ENCODE measurements around the gene PIWIL4. TPM values are rescaled to one million over a fixed set of nuclear protein-coding genes. Genes with fewer than 3 reads are reported as not detected.
"Not testable (repeated sequence)": the region's sequence is repeated elsewhere in the genome, so short reads cannot be mapped to it uniquely, and the experiment has no call there.

The PIWIL4 gene
- total RNA-seq, 1 donor from 2014 or later, result 0.79 TPM

GRCh38 chr11:94584978-94585377, 17.8 kb downstream of the PIWIL4 start:
- no peak for DNase-seq (ENCODE audit: low read depth in 2 of 2)

- no peak for DNase-seq (ENCODE audit: low read depth in 2 of 2)
Observed at GRCh38 chr11:94585399-94585798, 18.2 kb downstream of the PIWIL4 start.

- no peak for DNase-seq (ENCODE audit: low read depth in 2 of 2)
Observed at GRCh38 chr11:94586546-94586945, 19.4 kb downstream of the PIWIL4 start.

- DNase-seq (ENCODE audit: low read depth in 2 of 2), result no peak
Observed at GRCh38 chr11:94586978-94587377, 19.8 kb downstream of the PIWIL4 start.

- no peak for DNase-seq (ENCODE audit: low read depth in 2 of 2)
Observed at GRCh38 chr11:94588366-94588942, 21.3 kb downstream of the PIWIL4 start.

- no peak for DNase-seq (ENCODE audit: low read depth in 2 of 2)
Observed at GRCh38 chr11:94590352-94591041, 23.3 kb downstream of the PIWIL4 start.

- no peak for DNase-seq (ENCODE audit: low read depth in 2 of 2)
Observed at GRCh38 chr11:94593030-94593429, 25.9 kb downstream of the PIWIL4 start.

GRCh38 chr11:94595076-94595475, 27.9 kb downstream of the PIWIL4 start:
- no peak for DNase-seq (ENCODE audit: low read depth in 2 of 2)

GRCh38 chr11:94597896-94598295, 30.7 kb downstream of the PIWIL4 start:
- DNase-seq (ENCODE audit: low read depth in 2 of 2), result peak in 1 of 2 donors; percentile 3

- DNase-seq (ENCODE audit: low read depth in 2 of 2), result no peak
Observed at GRCh38 chr11:94599510-94599909, 32.3 kb downstream of the PIWIL4 start.

- peak; percentile 14 to 78 for DNase-seq (ENCODE audit: low read depth in 2 of 2)
Observed at GRCh38 chr11:94602430-94603372, 35.5 kb downstream of the PIWIL4 start.

GRCh38 chr11:94603587-94603986, 36.4 kb downstream of the PIWIL4 start:
- DNase-seq (ENCODE audit: low read depth in 2 of 2), result no peak

- DNase-seq (ENCODE audit: low read depth in 2 of 2), result no peak
Observed at GRCh38 chr11:94604482-94604881, 37.3 kb downstream of the PIWIL4 start.

- no peak for DNase-seq (ENCODE audit: low read depth in 2 of 2)
Observed at GRCh38 chr11:94613120-94613519, 46.0 kb downstream of the PIWIL4 start.

GRCh38 chr11:94623120-94623735, 56.1 kb downstream of the PIWIL4 start:
- DNase-seq (ENCODE audit: low read depth in 2 of 2), result peak; percentile 85 to 90

- not testable (repeated sequence) for DNase-seq (ENCODE audit: low read depth in 2 of 2)
Observed at GRCh38 chr11:94625422-94625821, 58.3 kb downstream of the PIWIL4 start.

- DNase-seq (ENCODE audit: low read depth in 2 of 2), result not testable (repeated sequence)
Observed at GRCh38 chr11:94627003-94627560, 59.9 kb downstream of the PIWIL4 start.

- no peak for DNase-seq (ENCODE audit: low read depth in 2 of 2)
Observed at GRCh38 chr11:94629741-94630140, 62.6 kb downstream of the PIWIL4 start.

GRCh38 chr11:94630221-94630620, 63.1 kb downstream of the PIWIL4 start:
- peak in 1 of 2 donors; percentile 38 for DNase-seq (ENCODE audit: low read depth in 2 of 2)

GRCh38 chr11:94632356-94632755, 65.2 kb downstream of the PIWIL4 start:
- DNase-seq (ENCODE audit: low read depth in 2 of 2), result no peak

GRCh38 chr11:94635072-94635471, 67.9 kb downstream of the PIWIL4 start:
- DNase-seq (ENCODE audit: low read depth in 2 of 2), result no peak

Measured in lung microvascular endothelial cell (primary cell).